Thyroid gland (tissue), 4 donors: Measurements from ENCODE around the gene RAB43. TPM values are rescaled to one million over a fixed set of nuclear protein-coding genes. Genes with fewer than 3 reads are reported as not detected.
A peak's percentile ranks its signal among the peaks of the same experiment; 100 is the strongest.

Source experiments
- DNase-seq, 2 donors: peaks; one replicate each; pipeline ENCODE4 v3.0.0-alpha.2; 2019
- H3K27ac ChIP-seq, 3 donors: fragments of 200-600 bp; sonication (generic); 1 replicate in 2 of 3; 2 replicates in 1 of 3; pipeline ENCODE4 v1.5.1; 2016 to 2019; ENCODE audit warnings: mild to moderate bottlenecking in 1 of 3, moderate library complexity in 1 of 3
- H3K27me3 ChIP-seq: fragments of 200-600 bp; sonication (generic); one replicate; pipeline ENCODE4 v1.5.1; 2019
- H3K36me3 ChIP-seq, 2 donors: fragments of 200-600 bp; sonication (generic); one replicate each; pipeline ENCODE4 v1.5.1; 2016 to 2019
- H3K4me1 ChIP-seq, 2 donors: fragments of 200-600 bp; sonication (generic); one replicate each; pipeline ENCODE4 v1.5.1; 2017 to 2019
- H3K4me3 ChIP-seq, 3 donors: fragments of 200-600 bp; sonication (generic); replicated peaks in 1 of 3; 1 replicate in 2 of 3; 2 replicates in 1 of 3; pipeline ENCODE4 v1.5.1; 2016; ENCODE audit warnings: mild to moderate bottlenecking in 1 of 3
- H3K9me3 ChIP-seq: fragments of 200-600 bp; sonication (generic); one replicate; pipeline ENCODE4 v1.5.1; 2017
- POLR2A ChIP-seq, 2 donors: fragments of 450-650 bp; IDR thresholded peaks; one replicate each; pipeline ENCODE4 v1.6.1; 2017; ENCODE audit warnings: antibody characterized with exemption in 2 of 2, mild to moderate bottlenecking in 2 of 2, moderate library complexity in 1 of 2
- WGBS, 2 donors: methylation state at CpG; one replicate each; pipeline ENCODE4 v1.1.5; 2017; 5-methylcytosine and 5-hydroxymethylcytosine counted together
- intact Hi-C: fragments of 100-400 bp; cut with DNase I; formaldehyde crosslinking; loops from one replicate; pipeline ENCODE4 v1.15.1; 2023
- total RNA-seq, 4 donors: library from RNA; depleted of rRNA; stranded (reverse); fragments of >200 nt; gene quantifications; one replicate each; pipeline ENCODE4 v1.2.3, GENCODE V29; 2016
- TF ChIP-seq, protein P1 (sequence below), 6 experiments: fragments of 200-600 bp in 3 of 6; fragments of 450-650 bp in 3 of 6; sonication (generic) in 3 of 6; IDR thresholded peaks; one replicate each; pipeline ENCODE4 v1.5.1; 2016 to 2019; ENCODE audit warnings: antibody characterized with exemption in 6 of 6, mild to moderate bottlenecking in 2 of 6, inconsistent platforms in 1 of 6, moderate library complexity in 1 of 6

The RAB43 gene
- total RNA-seq, 4 donors from 2014 or later = 22.8 to 34.4 (median 26.1) TPM

DNA sequence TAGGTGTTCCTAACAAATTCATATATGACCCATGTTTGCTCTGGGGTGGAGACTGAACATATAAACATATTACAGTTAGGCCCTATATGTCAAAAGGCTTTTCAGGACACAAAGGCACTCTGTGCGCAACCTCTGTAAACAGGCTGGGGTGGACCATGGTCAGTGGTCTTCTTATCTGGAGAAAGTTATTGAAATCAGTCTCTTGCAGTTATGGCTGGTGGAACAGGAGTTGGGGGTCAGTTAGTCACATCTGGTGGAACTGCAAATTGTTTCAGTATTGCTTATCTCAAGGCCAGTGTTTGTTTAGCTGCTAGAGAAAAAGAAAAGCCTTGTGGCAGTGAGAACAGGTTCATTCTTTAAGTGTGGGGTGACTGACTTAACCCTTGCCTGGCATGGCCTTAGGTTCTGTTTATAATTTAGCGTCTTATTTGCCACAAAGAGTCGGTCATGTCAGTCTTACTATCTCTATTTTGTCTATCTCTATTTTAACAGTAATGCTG is 66.9 kb downstream of the RAB43 start:
- no peak for TF ChIP-seq POLR2A (IDR thresholded peaks at IDR 0.05)
- TF ChIP-seq, protein P1, sequence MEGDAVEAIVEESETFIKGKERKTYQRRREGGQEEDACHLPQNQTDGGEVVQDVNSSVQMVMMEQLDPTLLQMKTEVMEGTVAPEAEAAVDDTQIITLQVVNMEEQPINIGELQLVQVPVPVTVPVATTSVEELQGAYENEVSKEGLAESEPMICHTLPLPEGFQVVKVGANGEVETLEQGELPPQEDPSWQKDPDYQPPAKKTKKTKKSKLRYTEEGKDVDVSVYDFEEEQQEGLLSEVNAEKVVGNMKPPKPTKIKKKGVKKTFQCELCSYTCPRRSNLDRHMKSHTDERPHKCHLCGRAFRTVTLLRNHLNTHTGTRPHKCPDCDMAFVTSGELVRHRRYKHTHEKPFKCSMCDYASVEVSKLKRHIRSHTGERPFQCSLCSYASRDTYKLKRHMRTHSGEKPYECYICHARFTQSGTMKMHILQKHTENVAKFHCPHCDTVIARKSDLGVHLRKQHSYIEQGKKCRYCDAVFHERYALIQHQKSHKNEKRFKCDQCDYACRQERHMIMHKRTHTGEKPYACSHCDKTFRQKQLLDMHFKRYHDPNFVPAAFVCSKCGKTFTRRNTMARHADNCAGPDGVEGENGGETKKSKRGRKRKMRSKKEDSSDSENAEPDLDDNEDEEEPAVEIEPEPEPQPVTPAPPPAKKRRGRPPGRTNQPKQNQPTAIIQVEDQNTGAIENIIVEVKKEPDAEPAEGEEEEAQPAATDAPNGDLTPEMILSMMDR (IDR thresholded peaks at IDR 0.05) = no peak
- Histone ChIP-seq H3K27ac (no peak overlapping the region), H3K4me1 (peaks cover 30 to 46% of the 10 kb centered on the region in 2 donors), H3K36me3 (no peaks in the 10 kb centered on the region), H3K4me3 (no peak overlapping the region), H3K27me3 (no peaks in the 10 kb centered on the region), H3K9me3 (no peaks in the 10 kb centered on the region)
- DNase-seq = no peak
- WGBS, 2 donors = 55 to 77% methylated on average over 3 of the region's 3 CpGs
- intact Hi-C loops = loop anchor here (5.0 to 10.0 kb wide), 2 partner anchors 63 to 190 kb away; partner anchors contain the start of gene COPG1

DNA sequence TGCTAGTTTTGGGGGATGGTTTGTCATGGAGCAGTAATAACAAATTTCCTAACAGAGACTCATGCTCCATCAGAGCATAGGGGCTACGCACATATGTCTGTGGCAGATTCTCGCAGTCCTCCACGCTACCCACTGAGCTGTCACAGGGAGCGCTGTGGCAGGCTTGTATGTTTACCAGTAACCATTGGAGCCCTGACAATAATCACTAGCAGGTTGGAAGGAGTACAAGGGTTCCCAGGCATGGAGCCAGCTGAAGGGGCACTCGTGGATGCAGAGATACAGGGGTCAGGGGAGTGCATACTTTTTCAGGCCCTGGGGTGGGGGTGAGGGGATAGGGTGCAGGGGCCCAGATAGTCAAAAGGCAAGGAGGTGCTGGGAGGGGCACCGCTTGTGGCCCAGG is 68.9 kb downstream of the RAB43 start:
- DNase-seq = peak; percentile 81 to 91

GRCh38 chr3:129051871-129052340 is 69.7 kb downstream of the RAB43 start:
- intact Hi-C loops = loop anchor here (10.0 kb wide), 1 partner anchor 193 kb away; the partner anchor contains the start of gene COPG1
- Histone ChIP-seq H3K27me3 (no peaks in the 10 kb centered on the region), H3K4me1 (peaks cover 19 to 34% of the 10 kb centered on the region in 2 donors), H3K4me3 (no peak overlapping the region), H3K27ac (peak overlapping the region; percentile 31 to 76 (median 59)), H3K36me3 (no peaks in the 10 kb centered on the region), H3K9me3 (no peaks in the 10 kb centered on the region)
- WGBS, 2 donors = 34 to 40% methylated on average over 5 of the region's 5 CpGs
- peak; percentile 57 to 62 for DNase-seq
- TF ChIP-seq POLR2A (IDR thresholded peaks at IDR 0.05) = no peak
- TF ChIP-seq, protein P1 (IDR thresholded peaks at IDR 0.05) = no peak

More for the DNA sequence above, 68.9 kb downstream of the RAB43 start:
- Histone ChIP-seq H3K4me1 (peaks cover 19 to 34% of the 10 kb centered on the region in 2 donors), H3K9me3 (no peaks in the 10 kb centered on the region), H3K36me3 (no peaks in the 10 kb centered on the region), H3K27me3 (no peaks in the 10 kb centered on the region), H3K4me3 (no peak overlapping the region), H3K27ac (peak overlapping the region; percentile 59 to 79 (median 76))
- 21 to 26% methylated on average over 6 of the region's 6 CpGs for WGBS, 2 donors
- TF ChIP-seq, protein P1 (IDR thresholded peaks at IDR 0.05) = no peak
- no peak for TF ChIP-seq POLR2A (IDR thresholded peaks at IDR 0.05)
- intact Hi-C loops = loop anchor here (10.0 kb wide), 1 partner anchor 192 kb away; the partner anchor contains the start of gene COPG1

- H3K9me3 ChIP-seq = no peaks in the 10 kb centered on the region
- no peak for DNase-seq
- no peak overlapping the region for H3K27ac ChIP-seq
- no peaks in the 10 kb centered on the region for H3K27me3 ChIP-seq
- WGBS, 2 donors = 83 to 85% methylated on average over 11 to 12 of the region's 12 CpGs
- H3K36me3 ChIP-seq = no peaks in the 10 kb centered on the region
- no peak for TF ChIP-seq POLR2A (IDR thresholded peaks at IDR 0.05)
- TF ChIP-seq, protein P1 (IDR thresholded peaks at IDR 0.05) = no peak
- intact Hi-C loops = loop anchor here (10.0 kb wide), 1 partner anchor 194 kb away; the partner anchor contains the start of gene COPG1
- H3K4me1 ChIP-seq = peaks cover 24 to 40% of the 10 kb centered on the region in 2 donors
- no peak overlapping the region for H3K4me3 ChIP-seq
Measured at GRCh38 chr3:129050556-129051295, 70.9 kb downstream of the RAB43 start.

- TF ChIP-seq, protein P1 (IDR thresholded peaks at IDR 0.05) = no peak
- no peak for TF ChIP-seq POLR2A (IDR thresholded peaks at IDR 0.05)
- no peak overlapping the region for H3K4me3 ChIP-seq
- H3K9me3 ChIP-seq = no peaks in the 10 kb centered on the region
- no peak for DNase-seq
- intact Hi-C loops = no loop called here
- peaks cover 16 to 24% of the 10 kb centered on the region in 2 donors for H3K4me1 ChIP-seq
- no peaks in the 10 kb centered on the region for H3K27me3 ChIP-seq
- no peaks in the 10 kb centered on the region for H3K36me3 ChIP-seq
- WGBS, 2 donors = 92 to 100% methylated on average over 5 to 6 of the region's 6 CpGs
- no peak overlapping the region for H3K27ac ChIP-seq
Measured at GRCh38 chr3:129047553-129047839, 74.1 kb downstream of the RAB43 start.
